ENCODE measurements around the gene AQR.
"Not testable (repeated sequence)": the region's sequence is repeated elsewhere in the genome, so short reads cannot be mapped to it uniquely, and the experiment has no call there.

The AQR gene

DNA sequence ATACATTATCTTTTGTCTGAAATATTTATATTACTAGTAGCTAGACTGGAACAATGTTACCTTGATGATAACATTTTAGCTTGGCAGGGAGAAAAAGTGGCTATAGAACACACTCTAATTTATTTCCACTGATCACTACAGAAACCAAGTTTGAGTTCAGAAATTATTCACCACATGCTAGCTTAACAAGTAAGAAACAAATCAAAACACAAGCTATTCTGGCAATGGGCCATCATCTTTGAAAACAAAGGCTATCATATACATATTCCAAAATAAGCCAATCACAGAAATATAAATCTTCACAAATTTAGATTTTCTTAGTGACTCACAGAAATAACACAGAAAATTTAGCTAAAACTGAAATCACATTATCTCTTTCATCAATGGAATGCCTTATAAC, 17.1 kb downstream of the AQR start:
- no peak for FAIRE-seq

DNA sequence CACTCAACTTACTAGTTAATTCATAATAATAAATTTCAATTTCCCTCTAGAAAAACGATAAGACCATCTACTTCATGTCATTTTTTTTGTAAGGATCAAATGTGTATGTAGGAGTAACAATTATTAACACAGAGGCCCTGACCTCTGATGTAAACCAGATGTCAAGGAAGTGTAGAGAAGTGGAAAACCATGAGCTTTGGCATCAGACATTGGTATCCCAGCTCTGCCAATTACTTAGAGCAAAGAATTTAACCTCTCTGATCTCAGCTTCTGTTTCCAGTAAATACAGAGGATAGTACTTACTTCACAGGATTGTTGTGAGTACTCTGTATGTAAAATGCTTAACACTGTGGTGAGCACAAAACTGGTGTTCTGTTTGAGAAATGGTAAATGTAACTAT, 17.5 kb downstream of the AQR start:
- no peak for FAIRE-seq

DNA sequence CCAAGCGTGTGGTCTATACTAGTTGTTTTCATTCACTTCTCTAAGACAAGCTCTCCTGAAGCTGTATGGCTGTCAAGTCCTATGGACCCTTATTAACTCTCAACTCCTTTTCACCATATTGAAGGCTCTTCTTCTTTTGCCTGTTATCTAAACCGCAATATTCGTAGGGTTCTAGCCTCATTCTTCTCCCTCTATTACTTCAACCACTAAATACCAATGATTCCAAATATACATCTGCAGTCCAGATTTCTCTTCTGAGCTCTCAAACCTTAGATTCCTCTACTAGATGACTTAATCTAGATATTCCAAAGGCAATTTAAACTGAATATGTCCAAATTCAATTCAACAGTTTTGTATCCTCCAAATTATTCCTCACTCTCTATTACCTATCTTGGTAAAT, 24.6 kb downstream of the AQR start:
- no peak for FAIRE-seq

DNA sequence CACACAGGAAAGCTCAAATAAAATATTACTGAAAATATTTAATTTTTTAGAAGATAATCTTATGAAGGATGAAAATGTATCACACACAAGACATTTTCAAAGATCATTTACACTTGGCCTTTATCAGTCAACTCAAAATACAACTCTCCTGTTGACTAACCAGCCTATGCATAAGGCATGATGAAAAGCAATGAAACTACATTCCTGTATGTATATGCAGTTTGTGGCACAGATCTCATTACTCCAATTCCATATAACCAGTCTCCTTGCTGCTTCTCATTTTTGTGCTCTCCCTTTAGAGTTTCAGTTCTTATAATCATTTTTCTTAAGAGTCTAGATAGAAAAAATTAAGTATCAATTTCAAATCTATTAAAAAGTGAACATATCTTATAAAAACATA, 25.8 kb downstream of the AQR start:
- FAIRE-seq: no peak

DNA sequence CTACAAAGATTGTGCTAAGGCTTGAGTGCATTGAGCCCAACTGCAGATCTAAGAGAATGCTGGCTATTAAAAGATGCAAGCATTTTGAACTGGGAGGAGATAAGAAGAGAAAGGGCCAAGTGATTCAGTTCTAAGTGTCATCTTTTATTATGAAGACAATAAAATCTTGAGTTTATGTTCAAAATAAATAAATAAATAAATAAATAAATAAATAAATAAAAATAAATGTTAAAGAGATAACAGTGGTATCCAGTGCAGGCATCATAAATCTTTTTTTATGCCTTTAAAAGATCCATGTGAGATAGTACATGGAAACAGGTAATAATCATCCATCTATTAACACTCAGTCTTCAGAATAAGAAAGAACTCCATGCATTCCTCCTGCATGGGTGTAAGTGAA, 26.3 kb downstream of the AQR start:
- FAIRE-seq: not testable (repeated sequence)

DNA sequence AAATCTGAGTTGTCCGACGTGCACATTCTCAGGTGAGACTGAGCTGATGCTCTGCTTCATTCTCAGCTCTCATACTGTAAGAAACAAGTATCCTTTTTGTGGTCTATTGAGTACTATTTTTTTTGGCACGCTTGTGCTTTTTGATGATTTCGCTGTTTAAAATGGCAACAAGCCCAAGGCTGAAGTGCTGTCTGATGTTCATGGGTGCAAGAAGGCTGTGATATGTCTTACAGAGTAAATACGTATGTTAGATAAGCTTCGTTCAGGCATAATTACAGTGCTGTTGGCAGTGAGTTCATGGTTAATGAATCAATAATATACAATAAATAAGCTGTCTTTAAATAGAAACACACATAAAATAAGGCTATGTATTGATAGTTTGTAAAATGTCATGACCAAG, 27.2 kb downstream of the AQR start:
- FAIRE-seq: no peak

DNA sequence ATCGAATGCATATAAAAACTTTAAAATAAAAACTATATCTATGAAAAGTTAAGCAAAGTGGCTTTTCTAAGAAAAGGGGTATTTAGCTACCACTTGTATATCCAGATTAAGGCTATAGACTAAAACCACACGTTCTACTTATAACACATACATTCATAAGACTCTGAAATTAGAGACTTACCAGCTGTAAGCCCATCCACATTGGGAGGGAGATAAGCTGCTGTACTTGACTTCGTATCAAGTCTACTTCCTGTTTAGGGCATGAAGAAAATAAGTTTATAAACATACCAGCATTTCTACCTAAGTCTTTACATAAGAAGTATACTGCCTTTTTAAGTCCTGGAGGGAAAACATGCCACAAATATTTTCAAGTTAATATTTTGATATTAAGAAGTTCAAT, 27.7 kb downstream of the AQR start:
- no peak for FAIRE-seq

GRCh38 chr15:34941185-34941698, 28.3 kb downstream of the AQR start:
- FAIRE-seq: peak; percentile 78

- FAIRE-seq: no peak
Measured at GRCh38 chr15:34933432-34933975, 36.0 kb downstream of the AQR start.

DNA sequence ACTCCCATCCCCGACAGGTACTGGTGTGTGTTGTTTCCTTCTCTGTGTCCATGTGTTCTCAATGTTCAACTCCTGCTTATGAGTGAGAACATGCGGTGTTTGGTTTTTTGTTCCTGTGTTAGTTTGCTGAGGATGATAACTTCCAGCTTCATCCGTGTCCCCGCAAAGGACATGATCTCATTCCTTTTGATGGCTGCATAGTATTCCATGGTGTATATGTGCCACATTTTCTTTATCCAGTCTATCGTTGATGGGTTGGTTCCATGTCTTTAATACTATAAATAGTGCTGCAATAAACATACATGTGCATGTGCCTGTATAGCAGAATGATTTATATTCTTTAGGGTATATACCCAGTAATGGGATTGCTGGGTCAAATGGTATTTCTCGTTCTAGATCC, 41.2 kb downstream of the AQR start:
- FAIRE-seq: not testable (repeated sequence)

- FAIRE-seq: no peak
Measured at GRCh38 chr15:34927726-34928125, 41.8 kb downstream of the AQR start.

- no peak for FAIRE-seq
Measured at GRCh38 chr15:34914317-34914716, 55.2 kb downstream of the AQR start.

- no peak for FAIRE-seq
Measured at GRCh38 chr15:34905047-34905446, 64.5 kb downstream of the AQR start.

- FAIRE-seq: no peak
Measured at GRCh38 chr15:34904527-34904926, 65.0 kb downstream of the AQR start.

- FAIRE-seq: no peak
Measured at GRCh38 chr15:34900748-34901147, 68.8 kb downstream of the AQR start.

DNA sequence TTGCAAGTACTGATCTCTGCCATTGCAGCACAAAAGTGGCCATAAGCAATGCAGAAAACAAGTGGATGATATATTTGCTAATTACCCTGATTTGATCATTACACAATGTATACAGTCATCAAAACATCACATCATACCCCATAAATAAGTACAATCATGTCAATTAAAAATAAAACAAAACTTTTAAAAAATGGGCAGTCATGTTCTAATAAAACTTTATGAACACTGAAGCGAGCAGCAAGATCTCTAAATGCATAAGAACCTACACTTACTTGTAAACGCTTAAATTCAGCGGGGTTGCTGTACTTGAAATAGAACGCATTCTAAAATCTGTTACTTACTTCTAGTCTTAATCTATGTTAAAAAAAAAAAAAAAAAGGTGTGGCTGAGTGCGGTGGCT, 73.4 kb downstream of the AQR start:
- no peak for FAIRE-seq

- no peak for FAIRE-seq
Measured at GRCh38 chr15:34893967-34894366, 75.6 kb downstream of the AQR start.

DNA sequence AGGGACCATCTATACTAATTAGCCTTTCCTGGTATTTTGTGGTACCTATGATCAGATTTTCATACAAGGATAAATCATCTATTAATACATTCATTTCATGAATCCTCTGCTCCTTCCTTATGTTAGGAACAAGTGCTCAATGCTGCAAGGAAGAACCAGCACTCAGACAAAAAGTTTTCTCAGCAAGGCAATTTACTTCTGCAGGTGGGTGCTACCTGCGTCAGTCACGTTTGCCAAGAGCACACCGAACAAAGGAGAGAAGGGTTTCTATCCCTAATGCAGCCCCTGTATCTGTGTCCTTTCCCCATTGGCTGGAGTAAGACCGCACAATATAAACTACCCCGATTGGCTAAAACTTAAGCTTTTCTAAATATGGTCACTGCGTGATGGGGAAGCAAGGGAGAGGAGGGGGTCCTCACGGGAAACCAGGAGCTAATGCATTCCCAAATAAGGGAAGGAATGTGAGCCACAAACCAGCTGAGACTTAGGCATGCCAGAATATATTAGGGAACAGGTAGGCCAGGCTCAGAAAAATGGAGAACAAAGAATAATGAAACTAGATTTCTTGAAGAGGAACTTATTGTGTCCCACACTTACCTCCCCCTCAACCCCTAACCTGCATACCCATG, 76.5 kb downstream of the AQR start:
- no peak for FAIRE-seq

DNA sequence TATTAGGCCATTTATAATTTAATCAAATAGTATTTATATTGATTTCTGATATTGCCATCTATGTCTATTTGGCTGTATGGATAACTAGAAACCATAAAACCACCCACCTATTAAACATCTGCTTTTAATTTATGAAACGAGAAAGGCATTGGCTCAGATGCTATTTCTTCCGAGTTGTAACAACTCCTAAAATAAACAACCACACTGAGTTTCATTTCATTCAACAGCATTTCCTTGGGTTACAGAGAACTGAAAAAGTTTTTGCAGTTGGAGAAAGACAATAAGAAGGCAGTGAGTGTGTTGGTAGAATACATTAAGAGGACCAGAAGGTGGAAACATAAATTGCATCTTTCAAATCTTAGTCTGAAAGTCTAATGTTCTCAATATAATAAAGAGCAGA, 79.1 kb downstream of the AQR start:
- no peak for FAIRE-seq

DNA sequence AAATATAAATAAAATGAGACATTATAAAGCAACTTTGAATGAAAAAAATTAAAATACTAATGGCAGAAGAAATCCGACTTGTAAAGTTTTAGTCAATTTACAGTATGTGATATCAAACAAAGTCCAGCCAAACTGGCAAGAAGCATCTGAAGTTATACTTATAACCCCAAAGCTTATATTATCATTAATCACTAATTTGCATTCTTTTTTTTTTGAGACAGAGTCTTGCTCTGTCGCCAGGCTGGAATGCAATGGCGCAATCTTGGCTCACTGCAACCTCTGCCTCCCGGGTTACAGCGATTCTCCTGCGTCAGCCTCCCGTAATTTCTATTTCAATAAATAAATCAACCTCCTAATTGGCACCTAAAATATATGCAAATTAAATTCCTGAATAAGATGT, 80.1 kb downstream of the AQR start:
- no peak for FAIRE-seq

DNA sequence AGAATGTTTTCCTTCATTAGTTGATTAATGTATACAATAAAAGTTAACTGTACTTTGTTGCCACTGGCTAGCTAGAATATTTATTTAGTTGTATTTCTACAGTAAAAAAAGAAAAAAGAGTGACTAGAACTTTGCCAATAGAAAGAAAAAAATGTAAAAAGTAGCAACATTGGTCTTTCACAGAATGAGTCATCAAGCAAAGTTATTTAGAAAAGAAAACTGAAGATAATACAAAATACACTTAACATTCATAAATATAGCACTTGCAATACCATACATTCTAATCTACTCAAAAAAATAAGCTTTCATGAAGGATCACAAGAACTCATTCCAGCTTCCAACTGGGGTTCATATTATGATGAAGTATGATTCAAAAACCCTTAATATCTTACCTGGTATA, 83.4 kb downstream of the AQR start:
- FAIRE-seq: no peak

DNA sequence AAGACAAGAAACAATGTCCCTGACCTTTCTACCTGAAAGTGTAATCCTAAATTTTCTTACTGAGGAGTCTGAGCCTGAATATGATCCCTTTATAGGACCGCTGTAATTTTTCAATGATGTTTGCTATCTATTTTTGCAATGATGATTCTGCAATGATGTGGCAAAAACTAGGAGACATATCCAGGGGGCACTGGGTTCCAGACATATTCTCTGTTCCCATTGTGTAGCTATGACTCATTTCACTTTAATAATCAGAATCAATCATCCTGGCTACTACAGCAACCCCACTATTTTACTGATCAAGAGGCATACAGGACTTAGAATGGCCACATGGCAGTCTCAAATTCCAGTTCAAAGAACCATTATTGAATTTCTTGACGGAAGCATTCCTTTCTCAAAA, 85.9 kb downstream of the AQR start:
- FAIRE-seq: no peak

GRCh38 chr15:34883042-34883441, 86.5 kb downstream of the AQR start:
- no peak for FAIRE-seq

GRCh38 chr15:34879107-34879506, 90.4 kb downstream of the AQR start:
- no peak for FAIRE-seq

DNA sequence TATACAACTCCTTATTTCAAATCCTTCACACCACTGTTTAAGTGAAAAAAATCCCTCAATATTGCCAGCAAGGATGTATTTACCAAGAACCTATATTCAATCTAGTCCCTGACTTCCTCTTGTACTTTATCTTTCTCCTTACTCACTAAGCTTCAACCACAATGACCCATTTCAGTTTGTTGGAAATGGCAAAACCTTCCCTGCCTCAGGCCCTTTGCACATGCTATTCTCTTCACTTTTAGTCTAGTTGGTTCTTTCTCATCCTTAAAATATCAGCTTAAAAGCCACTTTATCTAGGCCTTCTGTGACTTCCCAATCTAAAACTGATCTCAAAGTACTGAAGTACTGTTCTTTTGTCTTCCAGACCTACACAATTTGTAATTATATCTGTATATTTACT, 92.9 kb downstream of the AQR start:
- no peak for FAIRE-seq
